NCI-H345 treated with DMSO at 0.1 percent for 48 hours (cell line): ENCODE results near the gene ARID1B.
A peak's percentile ranks its signal among the peaks of the same experiment; 100 is the strongest.

Experiments used
- DNase-seq: peaks from one replicate; lab custom pipeline; 2025; ENCODE audit not compliant: unreplicated experiment; lab: John Stamatoyannopoulos, UW

ARID1B gene

DNA sequence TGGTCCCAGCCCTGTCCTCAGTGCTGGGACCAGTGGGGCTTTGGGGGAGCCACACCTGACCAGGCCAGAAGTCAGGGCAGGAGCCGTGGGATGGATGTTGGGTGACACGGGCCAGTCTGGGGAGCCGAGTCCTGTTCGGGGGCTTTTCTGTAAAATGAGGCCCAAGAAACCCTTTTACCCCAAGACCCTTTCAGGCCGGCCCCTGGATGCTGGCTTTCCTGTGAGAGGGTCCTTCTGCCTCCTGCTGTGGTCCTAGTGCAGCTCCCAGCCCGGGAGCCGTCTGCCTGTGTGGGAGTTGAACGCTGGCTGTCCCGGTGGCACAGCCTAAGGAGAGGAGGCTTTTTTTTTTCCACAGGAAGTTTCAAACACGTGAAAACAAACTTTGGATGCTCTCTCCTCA lies 422.9 kb downstream of the ARID1B start:
- DNase-seq: no peak

DNA sequence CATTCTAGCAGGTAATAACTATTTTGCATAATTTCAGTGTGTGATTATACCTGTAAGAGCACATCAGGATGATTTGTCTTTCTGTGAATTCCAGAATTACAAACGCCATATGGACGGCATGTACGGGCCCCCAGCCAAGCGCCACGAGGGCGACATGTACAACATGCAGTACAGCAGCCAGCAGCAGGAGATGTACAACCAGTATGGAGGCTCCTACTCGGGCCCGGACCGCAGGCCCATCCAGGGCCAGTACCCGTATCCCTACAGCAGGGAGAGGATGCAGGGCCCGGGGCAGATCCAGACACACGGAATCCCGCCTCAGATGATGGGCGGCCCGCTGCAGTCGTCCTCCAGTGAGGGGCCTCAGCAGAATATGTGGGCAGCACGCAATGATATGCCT lies 423.4 kb downstream of the ARID1B start:
- no peak for DNase-seq

DNA sequence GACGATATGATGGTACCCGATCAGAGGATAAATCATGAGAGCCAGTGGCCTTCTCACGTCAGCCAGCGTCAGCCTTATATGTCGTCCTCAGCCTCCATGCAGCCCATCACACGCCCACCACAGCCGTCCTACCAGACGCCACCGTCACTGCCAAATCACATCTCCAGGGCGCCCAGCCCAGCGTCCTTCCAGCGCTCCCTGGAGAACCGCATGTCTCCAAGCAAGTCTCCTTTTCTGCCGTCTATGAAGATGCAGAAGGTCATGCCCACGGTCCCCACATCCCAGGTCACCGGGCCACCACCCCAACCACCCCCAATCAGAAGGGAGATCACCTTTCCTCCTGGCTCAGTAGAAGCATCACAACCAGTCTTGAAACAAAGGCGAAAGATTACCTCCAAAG lies 423.9 kb downstream of the ARID1B start:
- DNase-seq: no peak

DNA sequence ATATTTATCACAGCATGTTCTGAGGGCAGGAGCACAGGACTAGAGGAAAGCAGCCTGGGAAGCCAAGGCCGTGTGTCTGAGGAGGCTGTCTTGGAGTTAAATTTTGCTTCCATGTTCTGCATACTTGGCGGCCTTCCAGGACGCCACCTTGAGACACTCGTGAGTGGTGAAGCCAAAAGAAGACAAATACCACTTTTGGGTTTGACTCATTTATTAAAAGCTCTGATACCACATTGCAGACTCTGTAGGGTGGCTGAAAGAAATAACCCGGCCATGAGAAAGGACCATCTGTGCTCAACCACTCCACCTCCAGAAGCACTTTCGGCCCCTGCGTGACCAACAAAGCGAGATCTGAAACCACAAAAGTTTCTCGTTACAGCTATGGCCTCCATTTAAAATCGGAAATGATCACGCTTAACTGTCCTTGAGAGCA lies 426.1 kb downstream of the ARID1B start:
- peak; percentile 66 for DNase-seq

DNA sequence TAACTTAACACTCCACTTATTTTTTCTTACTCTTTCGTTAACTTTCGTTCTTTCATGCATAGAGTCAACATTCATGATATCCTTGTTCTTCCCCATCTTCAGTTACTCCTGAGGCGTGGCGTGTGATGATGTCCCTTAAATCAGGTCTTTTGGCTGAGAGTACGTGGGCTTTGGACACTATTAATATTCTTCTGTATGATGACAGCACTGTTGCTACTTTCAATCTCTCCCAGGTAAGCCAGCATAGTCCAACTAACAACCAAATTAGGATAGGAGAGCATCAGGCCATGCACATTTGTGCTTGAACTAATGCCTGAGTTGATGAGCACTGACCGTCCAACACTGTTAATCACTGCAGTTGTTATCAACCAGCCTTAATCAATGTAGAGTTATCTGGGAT lies 426.6 kb downstream of the ARID1B start:
- no peak for DNase-seq

DNA sequence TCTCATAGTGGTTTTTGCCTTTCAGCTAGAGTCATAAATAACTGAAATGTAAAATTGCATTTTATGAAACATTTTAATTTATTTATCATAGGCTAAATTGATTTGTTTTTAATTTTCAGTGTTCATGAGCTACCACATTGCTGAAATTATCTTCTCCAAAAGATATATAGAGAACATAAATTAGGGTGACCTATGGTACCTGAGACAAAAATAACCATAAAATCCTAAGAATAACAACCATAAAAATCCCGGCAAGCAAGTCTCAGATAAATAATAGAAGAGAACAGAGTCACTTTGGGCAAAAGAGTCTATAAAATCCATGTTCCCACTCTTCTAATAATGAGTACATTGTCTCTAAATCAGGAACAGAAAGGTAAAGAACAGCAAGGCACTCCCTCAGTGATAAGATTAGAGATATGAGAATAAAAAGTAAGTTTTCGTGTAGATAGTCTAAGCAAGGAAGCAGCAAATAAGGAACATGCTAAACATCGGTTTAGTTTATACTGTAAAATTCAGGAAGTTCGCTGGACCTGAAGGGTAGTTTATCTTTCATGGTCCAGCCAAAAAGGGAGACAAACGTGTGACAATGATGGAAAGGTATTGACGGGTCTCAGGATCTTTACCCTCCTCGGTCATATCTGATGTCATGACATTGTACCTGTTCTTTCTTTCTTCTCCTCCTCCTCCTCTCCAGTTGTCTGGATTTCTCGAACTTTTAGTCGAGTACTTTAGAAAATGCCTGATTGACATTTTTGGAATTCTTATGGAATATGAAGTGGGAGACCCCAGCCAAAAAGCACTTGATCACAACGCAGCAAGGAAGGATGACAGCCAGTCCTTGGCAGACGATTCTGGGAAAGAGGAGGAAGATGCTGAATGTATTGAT lies 428.5 kb downstream of the ARID1B start:
- DNase-seq: no peak

DNA sequence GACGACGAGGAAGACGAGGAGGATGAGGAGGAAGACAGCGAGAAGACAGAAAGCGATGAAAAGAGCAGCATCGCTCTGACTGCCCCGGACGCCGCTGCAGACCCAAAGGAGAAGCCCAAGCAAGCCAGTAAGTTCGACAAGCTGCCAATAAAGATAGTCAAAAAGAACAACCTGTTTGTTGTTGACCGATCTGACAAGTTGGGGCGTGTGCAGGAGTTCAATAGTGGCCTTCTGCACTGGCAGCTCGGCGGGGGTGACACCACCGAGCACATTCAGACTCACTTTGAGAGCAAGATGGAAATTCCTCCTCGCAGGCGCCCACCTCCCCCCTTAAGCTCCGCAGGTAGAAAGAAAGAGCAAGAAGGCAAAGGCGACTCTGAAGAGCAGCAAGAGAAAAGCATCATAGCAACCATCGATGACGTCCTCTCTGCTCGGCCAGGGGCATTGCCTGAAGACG lies 429.2 kb downstream of the ARID1B start:
- DNase-seq: no peak

DNA sequence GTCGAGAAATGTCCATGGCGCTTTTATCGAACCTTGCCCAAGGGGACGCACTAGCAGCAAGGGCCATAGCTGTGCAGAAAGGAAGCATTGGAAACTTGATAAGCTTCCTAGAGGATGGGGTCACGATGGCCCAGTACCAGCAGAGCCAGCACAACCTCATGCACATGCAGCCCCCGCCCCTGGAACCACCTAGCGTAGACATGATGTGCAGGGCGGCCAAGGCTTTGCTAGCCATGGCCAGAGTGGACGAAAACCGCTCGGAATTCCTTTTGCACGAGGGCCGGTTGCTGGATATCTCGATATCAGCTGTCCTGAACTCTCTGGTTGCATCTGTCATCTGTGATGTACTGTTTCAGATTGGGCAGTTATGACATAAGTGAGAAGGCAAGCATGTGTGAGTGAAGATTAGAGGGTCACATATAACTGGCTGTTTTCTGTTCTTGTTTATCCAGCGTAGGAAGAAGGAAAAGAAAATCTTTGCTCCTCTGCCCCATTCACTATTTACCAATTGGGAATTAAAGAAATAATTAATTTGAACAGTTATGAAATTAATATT lies 430.4 kb downstream of the ARID1B start:
- no peak for DNase-seq

DNA sequence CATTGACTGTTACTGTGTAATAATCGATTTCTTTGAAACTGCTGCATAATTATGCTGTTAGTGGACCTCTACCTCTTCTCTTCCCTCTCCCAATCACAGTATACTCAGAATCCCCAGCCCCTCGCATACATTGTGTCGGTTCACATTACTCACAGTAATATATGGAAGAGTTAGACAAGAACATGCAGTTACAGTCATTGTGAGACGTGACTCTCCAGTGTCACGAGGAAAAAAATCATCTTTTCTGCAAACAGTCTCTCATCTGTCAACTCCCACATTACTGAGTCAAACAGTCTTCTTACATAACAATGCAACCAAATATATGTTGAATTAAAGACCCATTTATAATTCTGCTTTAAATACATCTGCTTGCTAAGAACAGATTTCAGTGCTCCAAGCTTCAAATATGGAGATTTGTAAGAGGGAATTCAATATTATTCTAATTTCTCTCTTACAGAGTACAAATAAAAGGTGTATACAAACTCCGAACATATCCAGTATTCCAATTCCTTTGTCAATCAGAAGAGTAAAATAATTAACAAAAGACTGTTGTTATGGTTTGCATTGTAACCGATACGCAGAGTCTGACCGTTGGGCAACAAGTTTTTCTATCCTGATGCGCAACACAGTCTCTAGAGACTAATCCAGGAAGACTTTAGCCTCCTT lies 432.8 kb downstream of the ARID1B start:
- no peak for DNase-seq

DNA sequence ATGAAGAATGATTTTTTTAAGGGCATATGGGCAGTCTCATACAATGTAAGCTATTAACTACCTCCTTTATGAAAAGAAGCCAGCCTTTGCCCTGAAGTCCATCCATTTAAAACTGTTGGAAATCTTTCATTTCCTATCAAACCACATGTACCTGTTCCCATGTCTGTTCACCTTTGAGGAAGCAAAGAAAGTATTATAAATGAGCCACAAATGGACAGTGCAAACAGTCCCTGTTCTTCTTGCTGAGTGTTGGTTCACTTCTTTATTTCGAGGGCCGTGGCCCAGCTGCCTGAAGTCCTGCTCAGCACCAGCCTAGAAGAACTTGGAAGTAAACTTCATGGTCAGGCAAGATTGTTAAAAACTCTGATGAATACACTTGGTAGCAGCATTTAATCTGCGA lies 433.8 kb downstream of the ARID1B start:
- no peak for DNase-seq

DNA sequence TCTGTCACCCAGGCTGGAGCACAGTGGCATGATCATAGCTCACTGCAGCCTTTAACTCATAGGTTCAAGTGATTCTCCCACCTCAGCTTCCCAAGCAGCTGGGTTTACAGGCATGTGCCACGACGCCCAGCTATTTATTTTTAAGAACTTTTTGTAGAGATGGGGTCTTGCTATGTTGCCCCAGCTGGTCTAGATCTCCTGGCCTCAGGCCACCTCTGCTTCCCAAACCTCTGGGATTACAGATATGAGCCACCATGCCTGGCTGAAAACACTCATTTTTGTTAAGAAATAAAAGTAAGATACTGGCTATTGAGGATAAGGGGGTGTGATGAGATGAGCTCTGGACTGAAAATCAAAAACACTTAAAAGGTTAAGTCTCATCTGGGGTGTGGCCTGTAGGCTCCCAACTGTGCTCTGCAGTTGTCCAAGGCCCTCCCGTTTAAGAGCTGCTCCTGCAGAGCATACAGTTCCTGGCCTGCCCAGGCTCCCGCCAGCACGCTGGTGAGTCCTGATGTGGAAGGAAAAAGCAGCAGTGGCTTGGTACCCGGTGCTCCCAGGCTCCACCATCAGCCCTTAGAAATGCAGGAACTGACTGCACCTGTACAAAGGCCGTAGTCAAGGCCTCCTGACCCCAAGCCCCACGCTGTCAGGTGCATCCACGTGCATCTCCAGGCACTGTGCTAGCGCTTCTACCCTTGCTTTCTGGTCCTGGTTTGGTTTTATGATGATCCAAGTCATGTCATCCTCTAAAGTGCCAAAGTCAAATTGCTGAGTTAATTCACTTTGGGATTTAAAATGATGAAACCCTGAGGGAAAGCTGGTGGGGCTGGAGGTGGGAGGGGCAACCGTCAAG lies 434.7 kb downstream of the ARID1B start:
- DNase-seq: no peak

DNA sequence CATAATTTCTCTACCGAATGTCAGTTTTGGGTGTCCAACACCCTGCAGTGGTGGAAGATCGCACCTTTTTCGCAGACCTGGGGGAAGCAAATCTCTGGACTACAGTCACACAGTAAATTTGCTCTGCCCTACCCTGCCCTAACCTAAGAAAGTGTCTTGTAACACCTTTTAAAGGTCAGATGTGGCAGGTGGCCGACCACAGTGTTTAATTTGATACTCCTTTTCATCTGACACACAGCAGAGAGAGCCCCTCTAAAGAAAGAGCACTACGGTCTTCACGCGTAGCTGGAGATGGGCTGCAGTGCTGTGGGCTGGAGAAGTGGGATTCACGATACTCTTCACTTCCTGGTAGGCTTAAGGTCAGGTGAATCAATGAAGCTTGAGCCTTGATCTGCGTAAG lies 436.2 kb downstream of the ARID1B start:
- DNase-seq: no peak

DNA sequence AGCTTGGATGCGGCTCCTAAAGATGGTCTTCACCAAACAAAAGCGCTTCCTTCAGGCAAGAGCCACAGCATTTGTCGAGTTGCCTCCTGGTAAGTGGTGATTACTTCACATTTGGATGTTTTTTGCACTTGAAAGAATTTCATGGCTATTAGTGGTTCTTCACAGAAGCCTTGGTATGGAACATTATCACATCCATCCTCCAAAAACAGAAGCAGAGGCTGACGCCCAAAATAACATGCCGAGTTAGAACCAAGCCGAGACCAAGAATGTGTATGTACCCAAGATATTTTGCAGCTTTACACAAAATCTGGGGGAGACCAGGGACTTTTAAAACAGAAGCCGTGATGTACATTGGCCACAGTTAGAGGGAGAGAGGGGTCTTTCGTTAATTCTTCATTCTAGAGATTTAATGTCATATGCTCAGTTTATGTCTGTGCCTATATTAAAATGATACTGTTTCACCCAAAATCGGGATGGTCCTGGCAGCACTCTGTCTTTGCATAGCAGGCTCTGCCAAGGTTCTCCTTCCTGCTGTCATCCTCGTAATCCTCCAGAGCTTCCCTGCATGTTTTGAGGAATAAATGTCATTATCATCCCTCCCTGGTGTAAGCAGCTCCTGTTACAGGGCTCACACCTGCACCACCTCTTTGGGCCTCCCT lies 436.9 kb downstream of the ARID1B start:
- DNase-seq: no peak

DNA sequence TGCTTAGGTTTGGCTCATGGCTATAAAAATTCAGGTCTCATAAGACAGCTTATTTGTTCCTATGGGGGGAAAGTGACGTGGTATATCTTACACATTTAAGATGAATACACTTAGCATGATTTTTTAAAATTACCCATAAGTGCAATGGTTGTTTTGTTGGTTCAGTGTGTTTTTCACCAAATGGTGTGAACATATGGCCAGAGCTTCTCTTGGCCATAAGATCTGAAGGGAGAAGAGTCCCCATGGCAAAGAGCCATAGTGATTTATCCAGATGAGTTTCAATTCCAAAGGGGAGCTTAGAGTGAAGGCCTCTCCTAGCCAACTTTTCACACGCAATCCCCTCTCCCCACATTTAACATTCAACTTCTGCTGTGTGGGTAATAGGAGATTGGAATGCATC lies 438.5 kb downstream of the ARID1B start:
- no peak for DNase-seq

DNA sequence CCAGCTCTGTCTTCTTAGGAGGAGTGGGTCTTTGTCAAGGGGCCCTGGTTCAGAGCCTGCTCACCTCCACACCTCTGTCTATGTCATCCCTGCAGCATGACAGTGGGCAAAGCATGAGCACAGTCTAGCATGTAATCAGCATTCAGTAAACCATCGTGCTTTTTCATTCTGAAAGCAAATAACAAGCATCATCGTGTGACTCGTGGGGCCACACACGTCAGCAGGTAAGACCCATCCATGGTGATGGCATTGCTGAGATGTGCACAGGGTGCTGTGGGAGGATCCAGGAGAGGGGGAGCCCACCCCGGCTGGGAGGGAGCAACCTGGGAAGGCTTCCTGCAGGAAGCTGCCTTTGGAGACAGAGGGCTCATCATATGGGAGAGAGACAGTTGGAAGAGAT lies 439.4 kb downstream of the ARID1B start:
- no peak for DNase-seq

DNA sequence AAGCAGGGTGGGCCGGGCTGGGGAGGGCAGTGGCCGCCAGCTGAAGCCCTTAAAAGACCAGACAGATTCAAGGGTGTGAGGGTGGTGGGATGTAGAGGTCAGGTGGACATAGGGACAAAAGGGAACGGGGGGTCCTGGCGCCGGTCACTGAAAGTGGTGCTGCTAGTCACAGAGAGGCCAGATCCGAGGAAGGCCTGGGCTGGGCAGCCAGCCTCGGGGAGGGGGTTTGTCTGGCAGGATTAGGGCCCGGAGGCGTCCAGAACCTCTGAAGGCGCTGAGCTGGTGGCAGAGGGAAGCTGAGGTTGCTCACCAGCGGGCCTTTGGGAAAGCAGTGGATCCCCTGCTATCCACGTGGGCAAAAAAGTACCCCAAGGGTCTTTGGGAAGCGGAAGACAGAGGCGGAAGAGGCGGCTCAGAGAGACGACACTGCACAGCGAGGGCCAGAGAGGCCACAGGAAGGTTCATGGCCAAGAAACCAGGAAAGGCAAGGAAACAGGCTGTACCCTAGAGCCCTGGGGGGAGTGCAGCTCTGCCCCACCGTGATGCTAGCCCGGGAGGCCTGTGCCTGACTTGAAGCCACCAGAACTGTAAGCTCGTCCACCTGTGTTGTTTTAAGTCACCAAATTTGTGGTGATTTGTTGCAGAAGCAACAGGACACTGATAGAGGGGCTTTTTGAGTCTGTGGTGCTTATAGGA lies 440.2 kb downstream of the ARID1B start:
- DNase-seq: no peak

DNA sequence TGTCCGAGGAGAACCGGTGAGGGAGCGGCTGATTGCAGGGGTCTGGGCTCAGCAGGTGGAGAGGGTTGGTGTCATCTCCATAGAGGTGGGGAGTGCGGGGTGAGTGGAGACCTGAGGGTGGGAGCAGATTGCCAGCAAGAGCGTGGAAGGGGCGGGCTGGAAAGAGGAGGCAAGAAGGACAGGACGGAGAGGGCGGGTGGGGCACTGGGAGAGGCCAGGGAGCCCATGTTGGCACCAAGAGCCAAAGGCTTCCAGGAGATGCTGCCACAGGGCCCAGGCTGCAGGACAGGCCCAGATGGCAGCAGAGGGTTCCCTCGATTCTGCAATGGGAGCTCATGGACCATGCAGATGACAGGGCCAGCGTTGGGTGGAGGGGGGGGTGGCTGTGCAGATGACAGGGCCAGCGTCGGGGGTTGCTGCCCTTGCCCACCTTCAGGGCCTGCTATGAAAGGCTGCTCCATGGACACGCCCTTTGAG lies 440.8 kb downstream of the ARID1B start:
- no peak for DNase-seq

DNA sequence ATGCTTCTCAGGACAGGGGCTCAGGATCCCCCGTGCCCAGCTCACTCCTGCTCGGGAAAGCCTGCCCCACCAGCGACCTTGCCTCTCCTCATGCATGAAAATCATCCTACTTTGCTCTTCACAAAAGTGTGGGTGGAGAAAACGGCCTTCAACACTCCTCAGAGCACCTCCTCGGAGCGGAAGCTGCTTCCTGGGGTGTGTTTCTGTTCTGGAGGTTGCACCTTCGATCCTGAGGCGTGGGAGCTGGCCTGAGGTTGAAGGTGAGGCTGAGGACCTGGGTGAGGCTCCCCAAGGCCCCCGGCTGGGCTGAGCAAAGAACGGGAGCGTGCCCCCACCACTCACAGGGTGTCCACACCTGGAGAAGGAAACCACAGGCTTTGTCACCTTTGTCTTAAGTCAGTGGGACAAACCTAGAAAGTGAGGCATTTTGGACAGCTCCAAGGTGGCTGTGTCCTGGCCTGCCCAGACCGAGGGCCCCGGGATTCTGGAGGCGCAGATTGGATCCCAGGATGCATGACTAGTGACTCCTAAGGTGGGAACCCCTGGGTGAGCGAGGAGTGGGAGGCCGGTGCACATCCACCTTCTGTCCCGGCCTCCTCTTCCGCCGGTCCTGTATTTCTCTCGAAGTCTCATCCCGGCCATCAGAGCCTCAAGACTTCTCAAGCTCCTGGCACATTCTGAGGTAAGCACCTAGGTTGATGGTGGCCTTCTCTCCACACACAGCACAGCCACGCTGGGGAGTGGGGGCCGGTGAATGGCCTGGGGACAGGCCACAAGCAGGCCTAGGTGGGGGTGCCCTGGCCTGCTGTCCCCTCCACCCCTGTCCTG lies 441.4 kb downstream of the ARID1B start:
- no peak for DNase-seq
